HepG2 (cell line): ENCODE data around the gene CADPS. TPM values are rescaled to one million over a fixed set of nuclear protein-coding genes. Genes with fewer than 3 reads are reported as not detected.

Experiments
- ATAC-seq: fragments of 200-7000 bp; cut with Tn5 transposase; 3 replicates; pipeline ENCODE4 v1.9.1; 2020; ENCODE audit warnings: mild to moderate bottlenecking, moderate library complexity
- BruUV-seq: library from RNA; stranded (reverse); fragments of 400-500 nt; replicated peaks from 2 replicates; lab custom pipeline; 2021; lab: Mats Ljungman, UMichigan
- CTCF ChIA-PET: fragments of 300-600 bp; formaldehyde crosslinking; extraction: SDS; loops from one replicate; lab custom pipeline; 2021; ENCODE audit warnings: low total read pairs, inconsistent platforms, low intra/inter-chr PET ratio; lab: Yijun Ruan, JAX
- POLR2A ChIA-PET: fragments of 350-600 bp; sonication (Branson Sonifier 250); formaldehyde crosslinking; loops from one replicate; lab custom pipeline; 2020; ENCODE audit warnings: antibody characterized with exemption, inconsistent platforms; lab: Yijun Ruan, JAX
- DNase-seq: peaks from one replicate; pipeline ENCODE4 v3.0.0-alpha.2; 2015; ENCODE audit warnings: low spot score
- FAIRE-seq: peaks from 3 replicates; lab custom pipeline; 2011; peaks lifted over from hg19 to GRCh38; lab: Jason Lieb, UNC
- H2AFZ ChIP-seq: one replicate; pipeline ENCODE4 v1.6.1; 2011; ENCODE audit warnings: low read length, inconsistent platforms
- H3K27ac ChIP-seq: fragments of 300-600 bp; 3 replicates; pipeline ENCODE4 v1.8.0; 2011; ENCODE audit warnings: mixed run types, mild to moderate bottlenecking, mixed read lengths, low read length, inconsistent platforms; ENCODE audit not compliant: insufficient read depth; ENCODE audit errors: extremely low read length
- H3K27me3 ChIP-seq, 2 experiments: fragments of 200-600 bp in 1 of 2; 2 replicates in 1 of 2; 3 replicates in 1 of 2; pipeline versions ENCODE4 v1.6.0 to v1.8.0; 2011; ENCODE audit warnings: low read length in 2 of 2, mild to moderate bottlenecking in 2 of 2, moderate library complexity in 2 of 2, inconsistent platforms in 1 of 2; ENCODE audit not compliant: insufficient read depth in 2 of 2, control insufficient read depth in 1 of 2
- H3K36me3 ChIP-seq, 2 experiments: fragments of 200-600 bp in 1 of 2; replicated peaks in 1 of 2; 2 replicates in 1 of 2; 3 replicates in 1 of 2; pipeline versions ENCODE4 v1.5.1 to v1.8.0; 2011; ENCODE audit warnings: low read length in 2 of 2, inconsistent platforms in 1 of 2; ENCODE audit not compliant: insufficient read depth in 2 of 2, control insufficient read depth in 1 of 2
- H3K4me1 ChIP-seq: 2 replicates; pipeline ENCODE4 v1.5.1; 2012; ENCODE audit warnings: low read length, inconsistent platforms; ENCODE audit not compliant: insufficient read depth
- H3K4me2 ChIP-seq: 2 replicates; pipeline ENCODE4 v1.6.0; 2011; ENCODE audit warnings: low read depth, low read length, inconsistent platforms
- H3K4me3 ChIP-seq, 3 experiments: fragments of 200-600 bp in 1 of 3; sonication (generic), shearing (Covaris generic) in 1 of 3; replicated peaks in 1 of 3; 2 replicates each; pipeline ENCODE4 v1.5.1; 2011 to 2016; ENCODE audit warnings: low read length in 3 of 3, inconsistent platforms in 2 of 3, low read depth in 2 of 3, mild to moderate bottlenecking in 2 of 3, control low read depth in 1 of 3, mixed read lengths in 1 of 3; ENCODE audit not compliant: insufficient read depth in 1 of 3
- H3K79me2 ChIP-seq: one replicate; pipeline ENCODE4 v1.6.1; 2011; ENCODE audit warnings: low read length, inconsistent platforms; ENCODE audit not compliant: insufficient read depth
- H3K9ac ChIP-seq: 2 replicates; pipeline ENCODE4 v1.6.0; 2011; ENCODE audit warnings: mild to moderate bottlenecking, low read depth, low read length, inconsistent platforms; ENCODE audit not compliant: insufficient read depth
- H3K9me3 ChIP-seq: 2 replicates; pipeline ENCODE4 v1.5.1; 2012; ENCODE audit warnings: mild to moderate bottlenecking, low read length
- H4K20me1 ChIP-seq: 2 replicates; pipeline ENCODE4 v1.6.0; 2011; ENCODE audit warnings: inconsistent platforms, mild to moderate bottlenecking, low read length, moderate library complexity; ENCODE audit not compliant: insufficient read depth
- HNRNPUL1 ChIP-seq: fragments of 200-400 bp; formaldehyde crosslinking; IDR thresholded peaks from 2 replicates; pipeline ENCODE4 v1.6.1; 2017; ENCODE audit warnings: low read depth, mild to moderate bottlenecking, low read length, moderate library complexity
- NFE2L1 ChIP-seq: sonication (generic); formaldehyde crosslinking; IDR thresholded peaks from 2 replicates; pipeline ENCODE4 v1.4.0; 2020; ENCODE audit warnings: missing genetic modification reagents, mild to moderate bottlenecking, borderline replicate concordance
- WGBS: methylation state at CpG from one replicate; pipeline ENCODE4 v1.1.6; 2017; ENCODE audit warnings: low lambda C conversion rate; 5-methylcytosine and 5-hydroxymethylcytosine counted together
- in situ Hi-C: cut with HindIII; loops from 2 replicates; pipeline ENCODE4 v1.10.0; 2017; ENCODE audit warnings: low pct_unique_long_range_greater_than_20kb; ENCODE audit not compliant: extremely low pct_ligation_motif_present
- intact Hi-C: fragments of 100-400 bp; cut with micrococcal nuclease; formaldehyde crosslinking; loops from one replicate; pipeline ENCODE4 v1.10.0; 2022; ENCODE audit not compliant: unreplicated experiment
- polyA plus RNA-seq, 8 experiments: library from polyadenylated mRNA; depleted of rRNA in 3 of 8; stranded (reverse) in 7 of 8; unstranded in 1 of 8; fragments of >200 nt; fragmentation: Illumina TruSeq in 4 of 8; extraction: Trizol in 4 of 8; gene quantifications; 2 replicates each; pipeline versions ENCODE4 v1.2.1 to v1.2.3, GENCODE V29; 2011 to 2016; ENCODE audit warnings: low read depth in 4 of 8, missing spikeins in 1 of 8, mixed read lengths in 1 of 8; ENCODE audit not compliant: insufficient read depth in 1 of 8
- total RNA-seq, 5 experiments: library from RNA; depleted of rRNA; stranded (reverse); fragments of >200 nt; fragmentation: Illumina TruSeq; extraction: Trizol; gene quantifications; 2 replicates each; pipeline ENCODE4 v1.2.3, GENCODE V29; 2016; ENCODE audit warnings: low read depth in 1 of 5
- TF ChIP-seq, protein P1 (sequence below): sonication (generic); formaldehyde crosslinking; conservative IDR thresholded peaks from 2 replicates; pipeline ENCODE4 v1.4.0; 2020; ENCODE audit warnings: mild to moderate bottlenecking, missing genetic modification reagents, moderate library complexity

Gene CADPS
- total and polyA plus RNA-seq, 2 of the 13 experiments (the other 11 are each of a cell fraction or from before 2014, with no cell fraction given), result not detected

DNA sequence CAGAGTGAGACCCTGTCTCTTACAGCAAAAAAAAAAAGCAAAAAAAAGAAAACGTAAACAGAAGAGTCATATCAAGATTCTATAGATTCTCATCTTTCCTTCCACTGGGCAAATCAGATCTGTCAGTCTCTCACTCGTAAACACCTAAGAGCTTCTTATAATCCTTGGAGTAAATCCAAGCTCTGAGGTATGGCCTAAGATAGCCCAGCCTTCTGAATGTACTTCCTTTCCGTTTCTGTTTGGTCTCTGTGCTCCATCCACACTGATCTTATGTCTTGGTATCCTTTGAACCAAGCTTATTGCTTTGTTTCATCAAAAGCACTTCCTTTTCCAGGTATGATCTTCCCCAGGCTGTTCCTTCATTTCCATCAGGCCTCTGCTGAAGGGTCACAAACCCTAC, 137.8 kb downstream of the CADPS start:
- no peak overlapping the region for H3K9ac ChIP-seq
- POLR2A ChIA-PET, result no interaction called here
- intact Hi-C loops, result no loop called here
- CTCF ChIA-PET, result no interaction called here
- H3K27ac ChIP-seq, result no peak overlapping the region
- H3K4me3 ChIP-seq, result no peak overlapping the region
- no peaks in the 10 kb centered on the region; a peak in 1 of 5 replicates for H3K27me3 ChIP-seq
- H4K20me1 ChIP-seq, result no peaks in the 10 kb centered on the region
- BruUV-seq, result no TSS peak
- no peak for DNase-seq
- no peak overlapping the region for H2AFZ ChIP-seq
- no peaks in the 10 kb centered on the region for H3K36me3 ChIP-seq
- H3K9me3 ChIP-seq, result no peaks in the 10 kb centered on the region
- H3K4me2 ChIP-seq, result no peak overlapping the region
- no peaks in the 10 kb centered on the region for H3K79me2 ChIP-seq
- FAIRE-seq, result no peak
- in situ Hi-C loops, result no loop called here
- under 1% methylated on average over 3 of the region's 3 CpGs for WGBS
- peaks cover 8% of the 10 kb centered on the region for H3K4me1 ChIP-seq
- TF ChIP-seq, protein P1, sequence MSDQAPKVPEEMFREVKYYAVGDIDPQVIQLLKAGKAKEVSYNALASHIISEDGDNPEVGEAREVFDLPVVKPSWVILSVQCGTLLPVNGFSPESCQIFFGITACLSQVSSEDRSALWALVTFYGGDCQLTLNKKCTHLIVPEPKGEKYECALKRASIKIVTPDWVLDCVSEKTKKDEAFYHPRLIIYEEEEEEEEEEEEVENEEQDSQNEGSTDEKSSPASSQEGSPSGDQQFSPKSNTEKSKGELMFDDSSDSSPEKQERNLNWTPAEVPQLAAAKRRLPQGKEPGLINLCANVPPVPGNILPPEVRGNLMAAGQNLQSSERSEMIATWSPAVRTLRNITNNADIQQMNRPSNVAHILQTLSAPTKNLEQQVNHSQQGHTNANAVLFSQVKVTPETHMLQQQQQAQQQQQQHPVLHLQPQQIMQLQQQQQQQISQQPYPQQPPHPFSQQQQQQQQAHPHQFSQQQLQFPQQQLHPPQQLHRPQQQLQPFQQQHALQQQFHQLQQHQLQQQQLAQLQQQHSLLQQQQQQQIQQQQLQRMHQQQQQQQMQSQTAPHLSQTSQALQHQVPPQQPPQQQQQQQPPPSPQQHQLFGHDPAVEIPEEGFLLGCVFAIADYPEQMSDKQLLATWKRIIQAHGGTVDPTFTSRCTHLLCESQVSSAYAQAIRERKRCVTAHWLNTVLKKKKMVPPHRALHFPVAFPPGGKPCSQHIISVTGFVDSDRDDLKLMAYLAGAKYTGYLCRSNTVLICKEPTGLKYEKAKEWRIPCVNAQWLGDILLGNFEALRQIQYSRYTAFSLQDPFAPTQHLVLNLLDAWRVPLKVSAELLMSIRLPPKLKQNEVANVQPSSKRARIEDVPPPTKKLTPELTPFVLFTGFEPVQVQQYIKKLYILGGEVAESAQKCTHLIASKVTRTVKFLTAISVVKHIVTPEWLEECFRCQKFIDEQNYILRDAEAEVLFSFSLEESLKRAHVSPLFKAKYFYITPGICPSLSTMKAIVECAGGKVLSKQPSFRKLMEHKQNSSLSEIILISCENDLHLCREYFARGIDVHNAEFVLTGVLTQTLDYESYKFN, result no peak
- no peak for ATAC-seq

DNA sequence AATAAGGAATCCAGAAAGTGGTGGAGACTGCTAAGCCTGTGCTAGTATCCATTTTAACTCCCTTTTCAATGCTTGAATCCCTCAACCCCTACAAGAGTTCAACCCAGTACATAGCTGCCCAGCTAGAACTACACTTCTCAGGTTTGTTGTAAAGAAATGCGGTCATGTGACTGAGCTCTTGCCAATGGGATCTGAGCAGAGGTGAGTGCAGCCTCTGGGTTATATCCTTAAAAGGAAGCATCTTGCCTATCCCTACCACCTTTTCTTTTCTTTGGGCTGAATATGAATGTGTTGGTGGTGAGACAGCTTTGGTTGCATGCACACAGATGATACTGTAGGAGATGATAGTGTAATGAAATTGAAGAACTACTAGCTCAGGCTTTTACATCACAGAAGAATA, 139.7 kb downstream of the CADPS start:
- no peak overlapping the region for H3K27ac ChIP-seq
- ATAC-seq, result no peak
- WGBS, result 6% methylated on average over 1 of the region's 1 CpG
- no peak overlapping the region for H3K4me2 ChIP-seq
- no peak for DNase-seq
- no peak overlapping the region for H3K4me3 ChIP-seq
- H3K27me3 ChIP-seq, result no peaks in the 10 kb centered on the region; a peak in 1 of 5 replicates
- FAIRE-seq, result no peak
- intact Hi-C loops (no loop called here), in situ Hi-C loops (no loop called here)
- H3K36me3 ChIP-seq, result no peaks in the 10 kb centered on the region
- ChIA-PET CTCF (no interaction called here), POLR2A (no interaction called here)
- no peaks in the 10 kb centered on the region for H4K20me1 ChIP-seq
- peaks cover 21% of the 10 kb centered on the region for H3K4me1 ChIP-seq
- TF ChIP-seq NFE2L1 (CRISPR knock-in tag) (no peak), HNRNPUL1 (no peak)
- H3K9ac ChIP-seq, result no peak overlapping the region
- H3K79me2 ChIP-seq, result no peaks in the 10 kb centered on the region
- BruUV-seq, result no TSS peak
- H2AFZ ChIP-seq, result no peak overlapping the region
- no peaks in the 10 kb centered on the region for H3K9me3 ChIP-seq
